ENCODE results near the gene ARMC2. TPM values are rescaled to one million over a fixed set of nuclear protein-coding genes. Genes with fewer than 3 reads are reported as not detected.

The ARMC2 gene
- total and polyA plus RNA-seq, 2 experiments from 2014 or later = 2.7 to 4.4 TPM

GRCh38 chr6:108941281-108941680 lies 93.1 kb downstream of the ARMC2 start (continued):
- TF ChIP-seq, protein P1, sequence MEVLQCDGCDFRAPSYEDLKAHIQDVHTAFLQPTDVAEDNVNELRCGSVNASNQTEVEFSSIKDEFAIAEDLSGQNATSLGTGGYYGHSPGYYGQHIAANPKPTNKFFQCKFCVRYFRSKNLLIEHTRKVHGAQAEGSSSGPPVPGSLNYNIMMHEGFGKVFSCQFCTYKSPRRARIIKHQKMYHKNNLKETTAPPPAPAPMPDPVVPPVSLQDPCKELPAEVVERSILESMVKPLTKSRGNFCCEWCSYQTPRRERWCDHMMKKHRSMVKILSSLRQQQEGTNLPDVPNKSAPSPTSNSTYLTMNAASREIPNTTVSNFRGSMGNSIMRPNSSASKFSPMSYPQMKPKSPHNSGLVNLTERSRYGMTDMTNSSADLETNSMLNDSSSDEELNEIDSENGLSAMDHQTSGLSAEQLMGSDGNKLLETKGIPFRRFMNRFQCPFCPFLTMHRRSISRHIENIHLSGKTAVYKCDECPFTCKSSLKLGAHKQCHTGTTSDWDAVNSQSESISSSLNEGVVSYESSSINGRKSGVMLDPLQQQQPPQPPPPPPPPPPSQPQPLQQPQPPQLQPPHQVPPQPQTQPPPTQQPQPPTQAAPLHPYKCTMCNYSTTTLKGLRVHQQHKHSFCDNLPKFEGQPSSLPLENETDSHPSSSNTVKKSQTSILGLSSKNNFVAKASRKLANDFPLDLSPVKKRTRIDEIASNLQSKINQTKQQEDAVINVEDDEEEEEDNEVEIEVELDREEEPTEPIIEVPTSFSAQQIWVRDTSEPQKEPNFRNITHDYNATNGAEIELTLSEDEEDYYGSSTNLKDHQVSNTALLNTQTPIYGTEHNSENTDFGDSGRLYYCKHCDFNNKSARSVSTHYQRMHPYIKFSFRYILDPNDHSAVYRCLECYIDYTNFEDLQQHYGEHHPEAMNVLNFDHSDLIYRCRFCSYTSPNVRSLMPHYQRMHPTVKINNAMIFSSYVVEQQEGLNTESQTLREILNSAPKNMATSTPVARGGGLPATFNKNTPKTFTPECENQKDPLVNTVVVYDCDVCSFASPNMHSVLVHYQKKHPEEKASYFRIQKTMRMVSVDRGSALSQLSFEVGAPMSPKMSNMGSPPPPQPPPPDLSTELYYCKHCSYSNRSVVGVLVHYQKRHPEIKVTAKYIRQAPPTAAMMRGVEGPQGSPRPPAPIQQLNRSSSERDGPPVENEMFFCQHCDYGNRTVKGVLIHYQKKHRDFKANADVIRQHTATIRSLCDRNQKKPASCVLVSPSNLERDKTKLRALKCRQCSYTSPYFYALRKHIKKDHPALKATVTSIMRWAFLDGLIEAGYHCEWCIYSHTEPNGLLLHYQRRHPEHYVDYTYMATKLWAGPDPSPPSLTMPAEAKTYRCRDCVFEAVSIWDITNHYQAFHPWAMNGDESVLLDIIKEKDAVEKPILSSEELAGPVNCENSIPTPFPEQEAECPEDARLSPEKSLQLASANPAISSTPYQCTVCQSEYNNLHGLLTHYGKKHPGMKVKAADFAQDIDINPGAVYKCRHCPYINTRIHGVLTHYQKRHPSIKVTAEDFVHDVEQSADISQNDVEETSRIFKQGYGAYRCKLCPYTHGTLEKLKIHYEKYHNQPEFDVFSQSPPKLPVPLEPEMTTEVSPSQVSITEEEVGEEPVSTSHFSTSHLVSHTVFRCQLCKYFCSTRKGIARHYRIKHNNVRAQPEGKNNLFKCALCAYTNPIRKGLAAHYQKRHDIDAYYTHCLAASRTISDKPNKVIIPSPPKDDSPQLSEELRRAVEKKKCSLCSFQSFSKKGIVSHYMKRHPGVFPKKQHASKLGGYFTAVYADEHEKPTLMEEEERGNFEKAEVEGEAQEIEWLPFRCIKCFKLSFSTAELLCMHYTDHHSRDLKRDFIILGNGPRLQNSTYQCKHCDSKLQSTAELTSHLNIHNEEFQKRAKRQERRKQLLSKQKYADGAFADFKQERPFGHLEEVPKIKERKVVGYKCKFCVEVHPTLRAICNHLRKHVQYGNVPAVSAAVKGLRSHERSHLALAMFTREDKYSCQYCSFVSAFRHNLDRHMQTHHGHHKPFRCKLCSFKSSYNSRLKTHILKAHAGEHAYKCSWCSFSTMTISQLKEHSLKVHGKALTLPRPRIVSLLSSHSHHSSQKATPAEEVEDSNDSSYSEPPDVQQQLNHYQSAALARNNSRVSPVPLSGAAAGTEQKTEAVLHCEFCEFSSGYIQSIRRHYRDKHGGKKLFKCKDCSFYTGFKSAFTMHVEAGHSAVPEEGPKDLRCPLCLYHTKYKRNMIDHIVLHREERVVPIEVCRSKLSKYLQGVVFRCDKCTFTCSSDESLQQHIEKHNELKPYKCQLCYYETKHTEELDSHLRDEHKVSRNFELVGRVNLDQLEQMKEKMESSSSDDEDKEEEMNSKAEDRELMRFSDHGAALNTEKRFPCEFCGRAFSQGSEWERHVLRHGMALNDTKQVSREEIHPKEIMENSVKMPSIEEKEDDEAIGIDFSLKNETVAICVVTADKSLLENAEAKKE (CRISPR knock-in tag; IDR thresholded peaks at IDR 0.05) = no peak
- no peak for TF ChIP-seq JUNB (IDR thresholded peaks at IDR 0.05; ENCODE audit: unreplicated experiment)
- no peak for TF ChIP-seq STAT1 (IDR thresholded peaks at IDR 0.05; ENCODE audit: unreplicated experiment)

- no peak for TF ChIP-seq STAT1 (IDR thresholded peaks at IDR 0.05; ENCODE audit: unreplicated experiment)
- Mint-ChIP-seq H3K27ac (no peak overlapping the region), H3K4me1 (peaks cover 24% of the 10 kb centered on the region), H3K36me3 (ENCODE audit: low read depth) (peaks cover 4% of the 10 kb centered on the region; the same call in 1 of the 3 replicates), H3K9me3 (no peaks in the 10 kb centered on the region), H3K4me3 (no peak overlapping the region), H3K27me3 (ENCODE audit: insufficient read depth, low read depth, poor library complexity) (peaks cover 7% of the 10 kb centered on the region)
- Histone ChIP-seq H3K9me2 (ENCODE audit: insufficient read depth) (no peaks in the 10 kb centered on the region), H3K4me3 (no peak overlapping the region), H3K79me2 (replicated peaks; ENCODE audit: insufficient read depth) (no peaks in the 10 kb centered on the region), H3K4me1 (ENCODE audit: insufficient read depth) (peaks cover 16% of the 10 kb centered on the region), H3K4me2 (no peak overlapping the region), H3K36me3 (ENCODE audit: insufficient read depth) (no peaks in the 10 kb centered on the region), H3F3A (replicated peaks; ENCODE audit: low read depth) (no peaks in the 10 kb centered on the region), H2AFZ (no peak overlapping the region), H3K27ac (ENCODE audit: low read depth) (no peak overlapping the region), H3K27me3 (ENCODE audit: insufficient read depth) (no peaks in the 10 kb centered on the region), H4K20me1 (replicated peaks; ENCODE audit: insufficient read depth) (no peaks in the 10 kb centered on the region)
- DNase-seq (ENCODE audit: low spot score) (no peak), ATAC-seq (no peak)
Measured at GRCh38 chr6:108941859-108942258, 93.6 kb downstream of the ARMC2 start.

Data from GM23338 (cell line).